Islet of Langerhans (tissue), 1 donor: ENCODE data around the gene RHOG.

Experiments used
- FAIRE-seq: peaks from one replicate; lab custom pipeline; 2011; peaks lifted over from hg19 to GRCh38; lab: Jason Lieb, UNC

The RHOG gene

DNA sequence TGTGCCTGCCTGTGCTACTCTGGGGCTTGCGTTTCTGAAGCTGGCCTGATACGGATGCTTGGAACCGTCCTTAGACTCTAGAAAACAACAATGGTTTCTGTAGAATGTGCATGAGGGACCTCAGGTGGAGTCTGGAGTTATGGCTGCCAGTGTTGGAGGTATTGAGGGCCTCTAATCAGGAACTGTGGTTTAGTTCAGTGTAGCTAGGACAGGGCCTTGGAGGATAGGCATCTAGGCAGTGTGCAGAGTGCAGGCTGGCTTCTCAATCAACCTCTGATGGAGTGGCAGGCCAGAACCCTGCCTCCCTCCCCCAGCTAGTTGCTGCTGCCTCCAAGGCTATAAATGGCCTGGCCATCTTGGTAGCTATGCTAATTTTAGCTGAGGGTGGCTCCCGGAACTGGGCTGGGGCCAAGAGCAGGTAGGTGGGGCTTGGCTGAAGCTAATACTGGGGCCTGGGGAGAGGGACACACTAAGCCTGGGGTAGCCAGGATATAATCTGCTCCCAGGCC lies 18.7 kb upstream of the RHOG start:
- FAIRE-seq = no peak

- no peak for FAIRE-seq
Observed at GRCh38 chr11:3857628-3858027, 16.9 kb upstream of the RHOG start.

DNA sequence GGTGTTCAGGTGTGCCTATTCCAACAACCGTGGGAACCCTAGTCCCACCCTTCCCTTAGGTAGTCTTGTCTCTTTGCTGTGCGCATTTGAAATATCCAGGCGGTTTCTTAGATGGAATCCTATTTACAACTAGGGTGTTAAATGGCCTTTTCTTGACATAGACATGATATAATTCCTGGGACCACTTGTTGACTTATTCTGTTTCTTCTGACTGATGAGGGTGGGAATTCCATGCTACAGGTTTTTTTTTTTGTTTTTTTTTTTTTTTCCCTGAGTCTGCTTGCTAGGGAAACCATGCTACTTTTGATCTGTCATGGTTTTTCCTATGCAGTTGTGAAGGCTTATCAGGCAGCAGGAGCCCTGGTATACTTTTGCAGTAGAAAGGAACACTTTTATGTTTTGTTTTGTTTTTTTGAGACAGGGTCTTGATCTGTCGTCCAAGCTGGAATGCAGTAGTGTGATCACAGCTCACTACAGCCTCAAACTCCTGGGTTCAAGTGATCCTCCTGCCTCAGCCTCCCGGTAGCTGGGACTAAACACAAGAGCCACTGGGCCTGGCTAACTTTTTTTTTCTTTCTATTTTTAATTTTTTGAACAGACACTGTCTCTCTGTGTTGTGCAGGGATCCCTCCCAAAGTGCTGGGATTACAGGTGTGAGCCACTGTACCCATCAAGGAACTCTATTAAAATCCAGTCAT lies 16.2 kb upstream of the RHOG start:
- FAIRE-seq = no peak

DNA sequence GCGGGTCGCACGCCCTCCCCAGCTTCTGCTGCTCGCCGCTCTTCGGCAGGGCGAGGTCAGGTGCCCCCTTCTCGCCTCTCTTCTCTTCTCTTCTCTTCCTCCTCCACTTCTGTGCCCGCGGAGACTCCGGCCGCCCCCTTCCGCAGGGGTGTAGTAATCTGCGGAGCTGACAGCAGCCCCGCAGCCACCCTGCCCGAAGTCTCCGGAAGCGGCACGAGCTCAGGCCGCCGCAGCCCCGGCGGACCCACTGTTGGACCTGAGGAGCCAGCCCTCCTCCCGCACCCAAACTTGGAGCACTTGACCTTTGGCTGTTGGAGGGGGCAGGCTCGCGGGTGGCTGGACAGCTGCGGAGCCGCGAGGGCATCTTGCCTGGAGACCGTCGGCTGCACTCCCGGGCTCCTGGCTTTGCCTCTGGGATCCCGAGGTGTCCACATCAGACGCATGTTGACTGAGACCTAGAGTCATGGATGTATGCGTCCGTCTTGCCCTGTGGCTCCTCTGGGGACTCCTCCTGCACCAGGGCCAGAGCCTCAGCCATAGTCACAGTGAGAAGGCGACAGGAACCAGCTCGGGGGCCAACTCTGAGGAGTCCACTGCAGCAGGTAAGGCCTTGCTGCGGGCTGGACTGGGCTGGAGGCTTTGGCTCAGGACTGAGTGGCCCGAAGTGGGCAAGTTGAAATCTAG lies 15.2 kb upstream of the RHOG start:
- no peak for FAIRE-seq

- FAIRE-seq = no peak
Observed at GRCh38 chr11:3854977-3855807, 14.4 kb upstream of the RHOG start, which contains the start of gene STIM1. TSS of gene STIM1 (plus strand) at chr11:3855664. CDS start at chr11:3856271, 607 bp downstream.

GRCh38 chr11:3854660-3854976 lies 13.9 kb upstream of the RHOG start:
- no peak for FAIRE-seq

DNA sequence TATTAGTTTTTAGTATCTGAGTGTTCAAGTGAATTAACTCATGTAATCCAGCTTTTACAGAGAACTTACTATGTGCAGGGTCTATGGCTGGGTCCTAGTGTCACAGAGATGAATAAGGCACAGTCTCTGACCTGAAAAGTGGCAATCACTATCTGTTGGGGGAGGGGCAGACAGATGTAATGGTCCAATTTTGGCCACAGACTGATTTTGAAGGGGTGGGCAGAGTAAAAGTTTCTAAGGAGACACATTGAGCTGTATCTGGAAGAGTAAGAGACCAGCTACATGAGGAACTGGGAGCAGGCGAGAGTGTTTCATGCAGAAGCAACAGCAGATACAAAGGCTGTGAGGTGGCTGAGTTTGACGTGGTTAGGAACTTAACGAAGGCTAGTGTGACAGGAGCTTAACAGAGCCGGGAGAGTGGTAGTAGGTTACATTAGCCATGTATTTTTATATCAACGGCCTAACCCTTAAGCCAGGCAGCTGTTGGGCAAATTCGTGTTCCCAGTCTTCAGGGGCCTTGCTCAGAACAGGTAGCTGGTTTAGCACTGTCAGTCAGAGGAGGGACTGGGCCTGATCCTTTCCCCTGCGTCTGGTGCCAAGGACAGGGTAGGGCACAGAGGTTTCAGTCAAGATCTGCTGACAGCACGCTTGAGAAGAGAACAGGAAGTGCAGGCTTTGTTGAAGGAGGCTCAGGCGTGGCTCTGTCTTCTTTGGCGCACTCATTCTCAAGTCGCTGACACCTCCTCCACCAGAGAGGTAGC lies 13.3 kb upstream of the RHOG start:
- no peak for FAIRE-seq

GRCh38 chr11:3853545-3853842 lies 12.7 kb upstream of the RHOG start:
- FAIRE-seq = no peak

DNA sequence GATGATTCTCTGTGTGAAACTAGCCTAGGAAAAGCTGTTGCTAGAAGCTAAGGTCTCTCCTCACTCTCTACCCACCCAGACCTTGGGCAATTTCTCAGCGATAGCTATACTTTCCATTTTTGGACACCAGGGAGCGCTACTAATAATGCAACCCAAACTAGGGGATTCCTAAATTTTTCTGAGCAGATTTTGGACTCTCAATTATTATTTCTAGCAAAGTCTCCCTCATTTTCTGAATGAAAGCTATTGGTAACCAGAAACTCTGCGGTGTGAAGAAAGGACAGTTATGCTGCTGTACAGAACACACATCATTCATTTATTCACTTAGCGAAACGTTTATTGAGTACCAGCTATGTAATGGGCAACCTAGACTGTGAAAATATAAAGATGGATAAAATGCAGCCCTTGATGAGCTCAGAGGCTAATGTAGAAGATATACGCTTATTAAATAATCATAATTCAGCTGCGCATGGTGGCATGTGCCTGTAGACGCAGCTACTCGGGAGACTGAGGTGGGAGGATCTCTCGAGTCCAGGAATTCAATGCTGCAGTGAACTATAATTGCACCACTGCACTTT lies 8.6 kb upstream of the RHOG start:
- FAIRE-seq = peak; percentile 13

DNA sequence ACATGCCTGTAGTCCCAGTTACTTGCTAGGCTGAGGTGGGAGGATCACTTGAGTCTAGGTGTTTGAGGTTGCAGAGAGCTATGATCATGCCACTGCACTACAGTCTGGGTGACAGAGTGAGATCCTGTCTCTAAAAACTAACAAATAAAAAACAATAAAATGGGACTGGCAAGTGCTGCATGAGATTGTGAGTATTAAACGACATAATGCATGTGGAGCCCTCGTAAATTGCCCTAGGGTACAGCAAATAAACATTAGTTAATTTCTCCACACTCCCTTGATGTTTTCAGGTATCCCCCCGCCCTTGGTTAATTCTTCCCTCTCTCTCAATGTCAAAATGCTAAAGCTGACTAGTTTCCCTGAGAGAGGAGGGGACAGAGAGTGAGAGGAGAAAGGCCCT lies 4.9 kb upstream of the RHOG start:
- FAIRE-seq = no peak

GRCh38 chr11:3845246-3845645 lies 4.5 kb upstream of the RHOG start:
- FAIRE-seq = no peak

DNA sequence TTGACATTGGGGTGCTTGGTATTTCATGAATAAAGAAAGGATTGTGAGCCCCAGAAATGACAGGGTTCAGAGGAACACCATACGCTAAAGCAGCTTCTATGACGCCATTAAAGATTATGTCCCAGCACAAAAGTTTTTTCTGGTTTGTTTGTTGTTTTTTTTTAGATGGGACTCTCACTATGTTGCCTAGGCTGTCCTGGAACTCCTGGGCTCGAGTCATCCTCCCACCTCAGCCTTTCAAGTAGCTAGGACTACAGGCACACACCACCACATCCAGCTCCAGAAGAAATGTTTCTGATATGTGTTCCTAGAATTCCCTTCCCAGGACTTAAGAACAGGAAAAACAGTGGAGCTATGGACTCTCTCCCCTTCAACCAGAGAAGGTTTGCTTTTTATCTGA lies 2.6 kb upstream of the RHOG start:
- no peak for FAIRE-seq

- no peak for FAIRE-seq
Observed at GRCh38 chr11:3841426-3842350, 929 bp upstream of the RHOG start.

- FAIRE-seq = no peak
Observed at GRCh38 chr11:3840004-3840869, 522 bp downstream of the RHOG start.

- FAIRE-seq = no peak
Observed at GRCh38 chr11:3838504-3838903, 2.3 kb downstream of the RHOG start.

DNA sequence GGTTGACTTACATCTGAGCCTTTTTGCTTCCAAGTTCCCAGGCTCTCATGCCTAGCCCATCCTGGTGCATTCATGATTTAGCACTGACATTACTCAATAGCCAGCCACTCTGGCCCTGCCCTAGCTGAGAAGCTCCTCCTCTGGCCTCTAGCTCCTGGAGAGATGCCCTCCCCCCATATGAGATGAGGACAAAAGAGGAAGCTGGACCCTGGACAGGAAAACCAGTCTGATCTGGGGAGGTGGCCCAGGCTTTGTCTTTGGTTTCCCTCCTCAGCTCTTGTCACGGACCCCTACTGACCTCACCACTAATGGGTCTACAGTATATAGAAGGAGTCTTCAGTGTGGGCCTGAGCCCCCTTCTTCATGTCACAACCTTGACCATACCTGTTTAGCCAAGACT lies 3.0 kb downstream of the RHOG start:
- FAIRE-seq = no peak

- no peak for FAIRE-seq
Observed at GRCh38 chr11:3836903-3837302, 3.9 kb downstream of the RHOG start.

- FAIRE-seq = no peak
Observed at GRCh38 chr11:3835751-3836150, 5.0 kb downstream of the RHOG start.

DNA sequence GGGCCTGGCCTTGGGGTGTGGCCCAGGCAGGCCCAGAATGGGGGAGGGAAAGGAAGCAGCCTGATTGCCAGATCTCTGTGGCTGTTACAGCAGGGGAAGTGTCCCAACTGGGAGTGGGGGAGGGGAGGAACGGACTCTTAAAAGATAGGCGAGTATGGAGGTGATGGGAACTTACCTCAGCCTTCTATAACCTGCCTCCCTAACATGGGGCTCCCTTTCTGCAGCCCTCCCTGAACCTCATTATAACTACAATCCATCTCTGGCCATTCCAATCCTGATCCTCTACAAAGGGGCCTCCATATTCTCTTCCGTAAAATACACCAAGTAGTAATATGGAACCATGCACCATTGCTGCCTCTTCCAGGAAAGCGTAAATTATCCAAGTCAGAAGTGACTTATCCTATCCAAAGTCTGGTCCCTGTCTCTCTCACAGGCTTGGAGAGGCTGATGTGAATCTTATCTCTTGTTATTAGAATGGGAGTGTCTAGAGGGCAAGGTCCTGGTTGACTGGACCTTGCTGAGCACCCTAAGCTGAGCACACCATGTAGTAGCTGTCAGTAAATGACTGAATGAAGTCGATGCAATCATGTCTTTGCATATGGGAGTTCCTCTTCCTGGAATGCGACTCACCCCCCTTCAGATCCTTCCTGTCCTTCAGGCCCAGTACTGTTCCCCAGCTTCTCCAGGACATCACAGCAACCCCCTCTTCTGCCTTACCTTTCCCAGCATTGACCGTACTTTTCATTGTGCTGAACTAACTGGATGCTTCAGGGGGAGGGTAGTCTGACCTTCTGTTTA lies 5.9 kb downstream of the RHOG start:
- no peak for FAIRE-seq
